Uterus (tissue), 4 donors: ENCODE measurements around the gene FBXO46. TPM values are rescaled to one million over a fixed set of nuclear protein-coding genes. Genes with fewer than 3 reads are reported as not detected.
A peak's percentile ranks its signal among the peaks of the same experiment; 100 is the strongest.

Experiments
- DNase-seq, 2 donors: peaks; one replicate each; pipeline ENCODE4 v3.0.0-alpha.2; 2019 to 2020
- H3K27ac ChIP-seq, 2 donors: fragments of 200-600 bp; sonication (generic); 1 replicate in 1 of 2; 2 replicates in 1 of 2; pipeline ENCODE4 v1.5.1; 2016 to 2018
- H3K27me3 ChIP-seq, 2 donors: fragments of 200-600 bp; sonication (generic); one replicate each; pipeline ENCODE4 v1.5.1; 2018 to 2019; ENCODE audit warnings: control low read depth in 1 of 2
- H3K36me3 ChIP-seq, 2 donors: fragments of 200-600 bp; sonication (generic); one replicate each; pipeline ENCODE4 v1.5.1; 2019; ENCODE audit warnings: control low read depth in 1 of 2
- H3K4me1 ChIP-seq, 2 donors: fragments of 200-600 bp; sonication (generic); one replicate each; pipeline ENCODE4 v1.5.1; 2018 to 2019; ENCODE audit warnings: control low read depth in 1 of 2
- H3K4me3 ChIP-seq, 2 donors: fragments of 200-600 bp; sonication (generic); 1 replicate in 1 of 2; 2 replicates in 1 of 2; pipeline ENCODE4 v1.5.1; 2018 to 2019; ENCODE audit warnings: mild to moderate bottlenecking in 1 of 2
- H3K9me3 ChIP-seq, 2 donors: fragments of 200-600 bp; sonication (generic); one replicate each; pipeline ENCODE4 v1.5.1; 2019; ENCODE audit warnings: control low read depth in 1 of 2
- CTCF ChIP-seq, 4 experiments: fragments of 200-600 bp in 2 of 4; fragments of 450-650 bp in 2 of 4; sonication (generic) in 2 of 4; IDR thresholded peaks; one replicate each; pipeline ENCODE4 v1.5.1; 2016 to 2019; ENCODE audit warnings: antibody characterized with exemption in 4 of 4, mild to moderate bottlenecking in 2 of 4, moderate library complexity in 1 of 4
- POLR2A ChIP-seq, 2 donors: fragments of 450-650 bp; IDR thresholded peaks; one replicate each; pipeline ENCODE4 v1.6.1; 2016; ENCODE audit warnings: antibody characterized with exemption in 2 of 2, mild to moderate bottlenecking in 1 of 2, moderate library complexity in 1 of 2
- intact Hi-C: fragments of 100-400 bp; cut with DNase I; formaldehyde crosslinking; loops from one replicate; pipeline ENCODE4 v1.15.1; 2023; ENCODE audit warnings: low total_unique reads
- total RNA-seq, 4 donors: library from RNA; depleted of rRNA in 3 of 4; stranded (reverse); fragments of >200 nt in 3 of 4; gene quantifications; one replicate each; pipeline versions ENCODE4 v1.1.0 to v1.2.4, GENCODE V29; 2014 to 2023
- donor health status: DM: yes; HTN: yes; CAD: no.

Gene FBXO46
- total RNA-seq = 10 to 100 TPM in 3 of 4 donors, 1 to 10 TPM in 1; 7.0 to 36.1 (median 15.2) TPM

DNA sequence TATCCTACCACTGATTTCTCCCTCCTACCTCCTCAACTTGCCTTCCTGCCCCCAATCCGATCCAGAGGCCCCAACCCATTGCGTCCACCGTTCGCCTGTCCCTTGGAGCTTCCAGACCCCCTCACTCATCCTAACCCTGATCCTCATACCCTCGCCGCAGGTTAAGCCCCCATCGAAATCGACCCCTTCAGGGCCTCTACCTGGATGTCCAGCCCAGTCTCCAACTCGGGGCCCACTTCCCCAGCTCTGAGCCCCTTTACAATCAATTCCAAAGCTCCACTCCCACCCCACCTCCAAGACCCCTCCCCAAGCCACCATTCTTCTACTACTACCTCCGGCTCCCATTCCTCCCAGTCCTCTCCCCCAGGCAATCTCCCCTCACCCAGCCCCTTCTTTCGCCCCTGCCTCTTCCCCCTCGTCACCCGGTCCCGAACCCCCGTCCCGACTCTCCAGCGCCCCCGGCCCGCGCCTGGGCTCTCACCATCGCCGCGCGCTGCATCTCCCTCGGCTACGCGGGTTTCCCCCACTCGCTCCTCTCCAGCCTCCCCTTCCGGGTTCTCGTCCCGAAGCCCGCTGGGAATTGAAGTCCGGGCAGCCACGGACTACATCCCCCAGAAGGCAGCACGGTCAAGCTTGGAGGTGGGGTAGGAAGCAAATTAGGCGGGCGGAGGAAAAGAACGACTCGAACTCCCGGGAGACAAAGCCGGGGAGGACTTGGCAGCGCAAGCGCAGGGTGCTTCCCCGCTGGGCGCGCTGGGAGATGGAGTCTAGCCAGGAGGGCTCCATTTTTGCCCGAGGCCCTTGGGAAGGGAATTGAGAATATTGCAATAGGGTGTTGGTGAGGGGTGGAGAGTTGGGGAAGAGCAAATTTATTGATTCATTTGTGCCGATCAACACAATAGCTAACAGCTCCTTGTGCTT, at the start of gene FBXO46:
TSS of gene FBXO46 (minus strand) at position 529 of the 921 bp plus-strand sequence. CDS start 17,401 bp downstream, outside the sequence.
- peak within 1 kb of the TSS; percentile 72 to 73 for H3K27ac ChIP-seq
- intact Hi-C loops = no loop called here
- H3K4me3 ChIP-seq = peak within 1 kb of the TSS; percentile 89 to 94

GRCh38 chr19:45780146-45780447, 49.4 kb upstream of the FBXO46 start:
- TF ChIP-seq CTCF (IDR thresholded peaks at IDR 0.05) (no peak), POLR2A (IDR thresholded peaks at IDR 0.05) (no peak)
- intact Hi-C loops = no loop called here
- Histone ChIP-seq H3K36me3 (no peaks in the 10 kb centered on the region), H3K27ac (peak overlapping the region; percentile 93 to 97), H3K4me1 (peaks cover 6 to 15% of the 10 kb centered on the region in 2 donors), H3K4me3 (peak overlapping the region; percentile 48 to 78), H3K27me3 (no peaks in the 10 kb centered on the region), H3K9me3 (no peaks in the 10 kb centered on the region)
- DNase-seq = no peak

More for the DNA sequence above, at the start of gene FBXO46:
- H3K27me3 ChIP-seq = no peaks in the 10 kb centered on the region
- no peaks in the 10 kb centered on the region for H3K9me3 ChIP-seq
- DNase-seq = peak; percentile 97
- H3K4me1 ChIP-seq = peaks cover 0 to 4% of the 10 kb centered on the region in 2 donors
- TF ChIP-seq CTCF (IDR thresholded peaks at IDR 0.05) = peak in 1 of 4 experiments; percentile 37
- TF ChIP-seq POLR2A (IDR thresholded peaks at IDR 0.05) = peak; percentile 76 to 77
- H3K36me3 ChIP-seq = no peaks in the 10 kb centered on the region

DNA sequence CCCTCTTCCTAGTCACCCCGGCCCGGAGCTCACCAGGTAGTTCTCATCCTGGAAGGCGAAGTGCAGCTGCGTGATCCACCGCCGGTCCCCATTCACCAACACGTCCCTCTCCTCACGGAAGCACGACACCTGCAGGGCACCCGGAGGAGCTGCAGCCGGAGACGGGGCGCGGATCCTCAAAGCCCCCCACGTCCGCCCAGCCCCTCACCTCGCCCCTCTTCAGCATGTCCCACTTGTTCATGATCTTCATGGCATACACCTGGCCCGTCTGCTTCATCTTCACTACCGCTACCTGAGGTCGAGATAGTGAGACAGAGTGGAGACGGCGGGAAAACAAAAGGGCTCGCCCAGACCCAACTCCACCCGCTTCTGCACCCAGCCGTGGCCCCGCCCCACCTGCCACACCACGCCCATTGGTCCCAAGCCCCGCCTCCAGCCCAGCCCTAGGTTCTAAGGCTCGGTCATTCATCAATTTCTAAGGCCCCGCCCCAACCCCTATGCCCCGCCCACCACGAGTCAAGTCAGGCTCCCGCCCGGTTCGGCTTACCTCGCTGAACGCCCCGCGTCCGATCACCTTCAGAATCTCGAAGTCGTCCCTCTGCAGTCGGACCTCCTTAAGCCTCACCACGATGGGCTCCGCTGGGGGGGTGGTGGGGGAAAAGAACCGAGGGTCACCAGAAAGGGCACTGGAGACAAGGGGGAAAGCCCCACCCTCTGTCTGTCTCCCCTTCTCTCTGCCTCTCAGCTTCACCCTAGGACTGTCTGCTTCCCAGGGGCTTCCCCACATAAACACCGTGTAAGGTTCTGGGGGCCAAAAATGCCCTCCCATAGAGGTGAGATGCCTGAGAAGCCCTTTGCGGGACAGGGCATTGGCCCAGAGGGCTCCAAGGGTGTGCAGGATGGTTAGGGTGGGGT, 48.8 kb upstream of the FBXO46 start:
- TF ChIP-seq CTCF (IDR thresholded peaks at IDR 0.05) = peak; percentile 36 to 77 (median 64)
- no peak for TF ChIP-seq POLR2A (IDR thresholded peaks at IDR 0.05)
- H3K4me1 ChIP-seq = peaks cover 6 to 9% of the 10 kb centered on the region in 2 donors
- peak overlapping the region; percentile 48 to 78 for H3K4me3 ChIP-seq
- DNase-seq = peak; percentile 94 to 96
- H3K36me3 ChIP-seq = no peaks in the 10 kb centered on the region
- peak overlapping the region; percentile 93 to 97 for H3K27ac ChIP-seq
- no peaks in the 10 kb centered on the region for H3K27me3 ChIP-seq
- no peaks in the 10 kb centered on the region for H3K9me3 ChIP-seq
- intact Hi-C loops = no loop called here

- Histone ChIP-seq H3K4me3 (no peak overlapping the region), H3K9me3 (no peaks in the 10 kb centered on the region), H3K36me3 (no peaks in the 10 kb centered on the region), H3K27ac (peak overlapping the region in 1 of 2 donors; percentile 93), H3K27me3 (no peaks in the 10 kb centered on the region), H3K4me1 (peaks cover 0 to 6% of the 10 kb centered on the region in 2 donors)
- intact Hi-C loops = no loop called here
- peak in 1 of 2 donors; percentile 31 for DNase-seq
- TF ChIP-seq CTCF (IDR thresholded peaks at IDR 0.05) (no peak), POLR2A (IDR thresholded peaks at IDR 0.05) (no peak)
Observed at GRCh38 chr19:45778010-45778661, 47.4 kb upstream of the FBXO46 start.
